Keratinocyte (primary cell): ENCODE data around the gene MFN1.

Experiments used
- EZH2 ChIP-seq: IDR thresholded peaks from one replicate; pipeline ENCODE4 v1.6.1; 2012; ENCODE audit warnings: inconsistent platforms, mild to moderate bottlenecking, low read length, moderate library complexity
- TF ChIP-seq, protein P1 (sequence below), 3 experiments: IDR thresholded peaks in 1 of 3; conservative IDR thresholded peaks in 1 of 3; optimal IDR thresholded peaks in 1 of 3; 2 replicates in 2 of 3; 3 replicates in 1 of 3; pipeline versions ENCODE3 to v1.5.1; 2011; ENCODE audit warnings: low read length in 3 of 3, mild to moderate bottlenecking in 3 of 3, moderate library complexity in 2 of 3, control low read depth in 1 of 3, inconsistent platforms in 1 of 3; ENCODE audit not compliant: insufficient read depth in 2 of 3; ENCODE audit errors: extremely low read depth in 1 of 3

DNA sequence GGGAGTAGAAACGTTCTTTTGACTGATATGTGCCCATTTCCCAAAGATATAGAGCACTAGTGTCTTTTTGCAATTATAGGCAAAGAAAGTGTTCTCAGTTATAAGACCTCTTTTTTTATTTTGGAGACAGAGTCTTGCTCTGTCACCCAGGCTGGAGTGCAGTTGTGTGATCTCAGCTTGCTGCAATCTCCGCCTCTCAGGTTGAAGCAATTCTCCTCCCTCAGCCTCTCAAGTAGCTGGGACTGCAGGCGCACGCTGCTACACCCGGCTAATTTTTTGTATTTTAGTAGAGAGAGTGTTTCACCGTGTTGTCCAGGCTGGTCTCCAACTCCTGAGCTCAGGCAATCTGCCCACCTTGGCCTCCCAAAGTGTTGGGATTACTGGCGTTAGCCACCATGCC lies 45.4 kb upstream of the MFN1 start:
- TF ChIP-seq, protein P1, sequence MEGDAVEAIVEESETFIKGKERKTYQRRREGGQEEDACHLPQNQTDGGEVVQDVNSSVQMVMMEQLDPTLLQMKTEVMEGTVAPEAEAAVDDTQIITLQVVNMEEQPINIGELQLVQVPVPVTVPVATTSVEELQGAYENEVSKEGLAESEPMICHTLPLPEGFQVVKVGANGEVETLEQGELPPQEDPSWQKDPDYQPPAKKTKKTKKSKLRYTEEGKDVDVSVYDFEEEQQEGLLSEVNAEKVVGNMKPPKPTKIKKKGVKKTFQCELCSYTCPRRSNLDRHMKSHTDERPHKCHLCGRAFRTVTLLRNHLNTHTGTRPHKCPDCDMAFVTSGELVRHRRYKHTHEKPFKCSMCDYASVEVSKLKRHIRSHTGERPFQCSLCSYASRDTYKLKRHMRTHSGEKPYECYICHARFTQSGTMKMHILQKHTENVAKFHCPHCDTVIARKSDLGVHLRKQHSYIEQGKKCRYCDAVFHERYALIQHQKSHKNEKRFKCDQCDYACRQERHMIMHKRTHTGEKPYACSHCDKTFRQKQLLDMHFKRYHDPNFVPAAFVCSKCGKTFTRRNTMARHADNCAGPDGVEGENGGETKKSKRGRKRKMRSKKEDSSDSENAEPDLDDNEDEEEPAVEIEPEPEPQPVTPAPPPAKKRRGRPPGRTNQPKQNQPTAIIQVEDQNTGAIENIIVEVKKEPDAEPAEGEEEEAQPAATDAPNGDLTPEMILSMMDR (optimal IDR thresholded peaks at IDR 0.05 in 1 of 3, IDR thresholded peaks at IDR 0.05 in 1 of 3, conservative IDR thresholded peaks at IDR 0.05 in 1 of 3; ENCODE audit: extremely low read depth in 1 of 3, insufficient read depth in 2 of 3, low read length in 3 of 3) = no peak
- no peak for TF ChIP-seq EZH2
